Stimulated activated CD4-positive, alpha-beta T cell treated with anti-CD3 and anti-CD28 coated beads, Interleukin-2, amount 100 ng/mL, for 48 hours (primary cell): ENCODE measurements around the gene PCDHA9.
"Not testable (repeated sequence)": the region's sequence is repeated elsewhere in the genome, so short reads cannot be mapped to it uniquely, and the experiment has no call there.

Experiments used
- DNase-seq, 2 donors: peaks; one replicate each; pipeline ENCODE4 v3.0.0-alpha.2; 2020

Gene PCDHA9

GRCh38 chr5:140848139-140849102 is at the start of gene PCDHA9:
Gene PCDHA9, plus strand, starts transcription at chr5:140848382. Its CDS starts 114 bp downstream, at chr5:140848496.
- not testable (repeated sequence) for DNase-seq

GRCh38 chr5:140800816-140801493 is 47.2 kb upstream of the PCDHA9 start, which contains the start of gene PCDHA3:
Gene PCDHA3, plus strand, starts transcription at chr5:140801057.
- no peak for DNase-seq

- no peak for DNase-seq
Observed at GRCh38 chr5:140801494-140801841, 46.7 kb upstream of the PCDHA9 start.

GRCh38 chr5:140802381-140802780 is 45.8 kb upstream of the PCDHA9 start:
- DNase-seq: not testable (repeated sequence)

- no peak for DNase-seq
Observed at GRCh38 chr5:140802781-140803271, 45.4 kb upstream of the PCDHA9 start.

GRCh38 chr5:140806834-140807775 is 41.1 kb upstream of the PCDHA9 start, which contains the start of gene PCDHA4:
Gene PCDHA4, plus strand, starts transcription at chr5:140807068.
- DNase-seq: peak; percentile 7 to 31

GRCh38 chr5:140808241-140808888 is 39.8 kb upstream of the PCDHA9 start:
- not testable (repeated sequence) for DNase-seq

GRCh38 chr5:140808889-140809291 is 39.3 kb upstream of the PCDHA9 start:
- DNase-seq: no peak

GRCh38 chr5:140821375-140822280 is 26.6 kb upstream of the PCDHA9 start, which contains the start of gene PCDHA5:
Gene PCDHA5, plus strand, starts transcription at chr5:140821613.
- DNase-seq: peak; percentile 28 to 32

- no peak for DNase-seq
Observed at GRCh38 chr5:140822281-140822629, 25.9 kb upstream of the PCDHA9 start.

- DNase-seq: not testable (repeated sequence)
Observed at GRCh38 chr5:140822969-140823368, 25.2 kb upstream of the PCDHA9 start.

GRCh38 chr5:140823475-140823874 is 24.7 kb upstream of the PCDHA9 start:
- DNase-seq: no peak

- no peak for DNase-seq
Observed at GRCh38 chr5:140827704-140828361, 20.3 kb upstream of the PCDHA9 start, which contains the start of gene PCDHA6. Gene PCDHA6, plus strand, starts transcription at chr5:140827960. Its CDS starts 132 bp downstream, at chr5:140828092.

- no peak for DNase-seq
Observed at GRCh38 chr5:140828362-140828737, 19.8 kb upstream of the PCDHA9 start.

- DNase-seq: not testable (repeated sequence)
Observed at GRCh38 chr5:140829511-140830501, 18.4 kb upstream of the PCDHA9 start.

GRCh38 chr5:140833993-140834392 is 14.2 kb upstream of the PCDHA9 start, which contains the start of gene PCDHA7:
Gene PCDHA7, plus strand, starts transcription at chr5:140834269. Its CDS starts 115 bp downstream, at chr5:140834384.
- no peak for DNase-seq

GRCh38 chr5:140834439-140835008 is 13.7 kb upstream of the PCDHA9 start:
- not testable (repeated sequence) for DNase-seq
